SU-DHL-6 (cell line): ENCODE data around the gene CD93.

Source experiments
- H2AFZ ChIP-seq: fragments of 200-600 bp; sonication (generic); 2 replicates; pipeline ENCODE4 v1.6.1; 2014; ENCODE audit warnings: low read depth, mild to moderate bottlenecking, moderate library complexity, mixed read lengths, antibody characterized with exemption, low read length; ENCODE audit not compliant: severe bottlenecking
- H3F3A ChIP-seq: fragments of 200-600 bp; shearing (Covaris generic); 2 replicates; pipeline ENCODE4 v1.6.0; 2016; ENCODE audit warnings: antibody characterized with exemption, mild to moderate bottlenecking; ENCODE audit not compliant: insufficient read depth
- H3K27ac ChIP-seq: fragments of 200-600 bp; sonication (generic); 2 replicates; pipeline ENCODE4 v1.5.1; 2016; ENCODE audit warnings: low read depth, mild to moderate bottlenecking, low read length, moderate library complexity, mixed read lengths
- H3K27me3 ChIP-seq: fragments of 200-600 bp; sonication (generic), shearing (Covaris generic); 2 replicates; pipeline ENCODE4 v1.6.0; 2014; ENCODE audit warnings: mild to moderate bottlenecking, low read length
- H3K36me3 ChIP-seq: fragments of 200-600 bp; sonication (generic); 2 replicates; pipeline ENCODE4 v1.6.1; 2014; ENCODE audit warnings: mild to moderate bottlenecking, low read length, mixed read lengths
- H3K4me2 ChIP-seq: fragments of 300-600, 200-600 bp; shearing (Covaris generic), sonication (generic); 2 replicates; pipeline ENCODE4 v1.6.0; 2014; ENCODE audit warnings: low read length, low read depth, mild to moderate bottlenecking; ENCODE audit not compliant: poor library complexity, severe bottlenecking
- H3K4me3 ChIP-seq: fragments of 200-600 bp; sonication (generic); 2 replicates; pipeline ENCODE4 v1.5.1; 2014; ENCODE audit warnings: antibody characterized with exemption, low read length, mild to moderate bottlenecking, mixed read lengths; ENCODE audit not compliant: insufficient read depth, poor library complexity, severe bottlenecking
- H3K79me2 ChIP-seq: fragments of 200-600 bp; sonication (generic); 2 replicates; pipeline ENCODE4 v1.6.1; 2014; ENCODE audit warnings: mild to moderate bottlenecking, low read length, moderate library complexity; ENCODE audit not compliant: insufficient read depth
- H3K9ac ChIP-seq: fragments of 200-600 bp; sonication (generic); 2 replicates; pipeline ENCODE4 v1.7.0; 2014; ENCODE audit warnings: mild to moderate bottlenecking, low read length
- H3K9me2 ChIP-seq: fragments of 200-600 bp; sonication (generic); replicated peaks from 2 replicates; pipeline ENCODE4 v1.6.1; 2014; ENCODE audit warnings: low read length; ENCODE audit not compliant: insufficient read depth
- H3K9me3 ChIP-seq: fragments of 200-600 bp; sonication (generic); 2 replicates; pipeline ENCODE4 v1.6.1; 2014; ENCODE audit warnings: low read length, mixed read lengths; ENCODE audit not compliant: insufficient read depth
- H4K20me1 ChIP-seq: fragments of 200-600 bp; sonication (generic); 2 replicates; pipeline ENCODE4 v1.6.1; 2014; ENCODE audit warnings: low read depth, mild to moderate bottlenecking, antibody characterized with exemption, low read length, moderate library complexity, mixed read lengths
- CTCF ChIP-seq: fragments of 200-600 bp; sonication (generic); IDR thresholded peaks from one replicate; pipeline ENCODE4 v1.5.1; 2017; ENCODE audit warnings: antibody characterized with exemption, mild to moderate bottlenecking, low read length, moderate library complexity; ENCODE audit not compliant: insufficient read depth, poor library complexity, severe bottlenecking
- EZH2phosphoT487 ChIP-seq: fragments of 200-600 bp; sonication (generic), shearing (Covaris generic); conservative IDR thresholded peaks from 2 replicates; pipeline ENCODE4 v1.6.1; 2018; ENCODE audit warnings: mild to moderate bottlenecking, antibody characterized with exemption, low read length, moderate library complexity, mixed read lengths

CD93 gene

GRCh38 chr20:23086931-23087411 is 847 bp upstream of the CD93 start:
- Histone ChIP-seq H3K9ac (no peak overlapping the region), H3F3A (no peaks in the 10 kb centered on the region), H3K4me3 (no peak overlapping the region), H3K27ac (no peak overlapping the region), H3K9me3 (no peaks in the 10 kb centered on the region), H3K9me2 (no peaks in the 10 kb centered on the region), H4K20me1 (no peaks in the 10 kb centered on the region), H3K27me3 (no peaks in the 10 kb centered on the region), H3K36me3 (no peaks in the 10 kb centered on the region), H2AFZ (no peak overlapping the region), H3K4me2 (no peak overlapping the region), H3K79me2 (no peaks in the 10 kb centered on the region)
- no peak for TF ChIP-seq CTCF

GRCh38 chr20:23085436-23086055 is 578 bp downstream of the CD93 start:
- Histone ChIP-seq H3K79me2 (no peaks in the 10 kb centered on the region), H4K20me1 (no peaks in the 10 kb centered on the region), H3K4me2 (no peak overlapping the region), H3K9ac (no peak overlapping the region), H3K27ac (no peak overlapping the region), H3K4me3 (no peak overlapping the region), H3K27me3 (no peaks in the 10 kb centered on the region), H2AFZ (no peak overlapping the region), H3K9me3 (no peaks in the 10 kb centered on the region), H3K9me2 (no peaks in the 10 kb centered on the region), H3F3A (no peaks in the 10 kb centered on the region), H3K36me3 (no peaks in the 10 kb centered on the region)
- no peak for TF ChIP-seq EZH2phosphoT487

GRCh38 chr20:23084845-23085365 is 1.2 kb downstream of the CD93 start:
- H2AFZ ChIP-seq: no peak overlapping the region
- no peak overlapping the region for H3K27ac ChIP-seq
- no peaks in the 10 kb centered on the region for H3K79me2 ChIP-seq
- TF ChIP-seq CTCF (no peak), EZH2phosphoT487 (no peak)
- H3K9ac ChIP-seq: no peak overlapping the region
- no peak overlapping the region for H3K4me2 ChIP-seq
- no peaks in the 10 kb centered on the region for H3F3A ChIP-seq
- no peaks in the 10 kb centered on the region for H3K9me3 ChIP-seq
- H3K27me3 ChIP-seq: no peaks in the 10 kb centered on the region
- H3K36me3 ChIP-seq: no peaks in the 10 kb centered on the region
- H4K20me1 ChIP-seq: no peaks in the 10 kb centered on the region
- no peak overlapping the region for H3K4me3 ChIP-seq
- no peaks in the 10 kb centered on the region for H3K9me2 ChIP-seq

GRCh38 chr20:23084282-23084844 is 1.8 kb downstream of the CD93 start:
- Histone ChIP-seq H3K27me3 (no peaks in the 10 kb centered on the region), H3K9me3 (no peaks in the 10 kb centered on the region), H3K9ac (no peak overlapping the region), H3K36me3 (no peaks in the 10 kb centered on the region), H4K20me1 (no peaks in the 10 kb centered on the region), H3F3A (no peaks in the 10 kb centered on the region), H3K9me2 (no peaks in the 10 kb centered on the region), H3K4me3 (no peak overlapping the region), H2AFZ (no peak overlapping the region), H3K27ac (no peak overlapping the region), H3K4me2 (no peak overlapping the region), H3K79me2 (no peaks in the 10 kb centered on the region)
- TF ChIP-seq EZH2phosphoT487 (no peak), CTCF (no peak)
